PC-9 (cell line): ENCODE results near the gene CACNB1. TPM values are rescaled to one million over a fixed set of nuclear protein-coding genes. Genes with fewer than 3 reads are reported as not detected.
A peak's percentile ranks its signal among the peaks of the same experiment; 100 is the strongest.

Experiments used
- BruUV-seq: library from RNA; stranded (reverse); fragments of 400-500 nt; replicated peaks from 2 replicates; lab custom pipeline; 2021; lab: Mats Ljungman, UMichigan
- CTCF ChIA-PET: fragments of 300-600 bp; sonication (Branson Sonifier 250); formaldehyde crosslinking; loops from one replicate; lab custom pipeline; 2022; ENCODE audit warnings: antibody characterized with exemption; lab: Charles Lee
- POLR2A ChIA-PET: fragments of 300-600 bp; sonication (Branson Sonifier 250); formaldehyde crosslinking; loops from one replicate; lab custom pipeline; 2022; ENCODE audit warnings: antibody characterized with exemption; ENCODE audit not compliant: unreplicated experiment; lab: Charles Lee
- DNase-seq, 2 experiments: peaks; one replicate each; pipeline versions ENCODE4 v3.0.0 to v3.0.0-alpha.2; 2015 to 2022; ENCODE audit warnings: mixed read lengths in 1 of 2
- H2AFZ ChIP-seq: fragments of 200-600 bp; sonication (generic); 2 replicates; pipeline ENCODE4 v1.8.1; 2017; ENCODE audit warnings: antibody characterized with exemption
- H3F3A ChIP-seq: fragments of 200-600 bp; sonication (generic); 2 replicates; pipeline ENCODE4 v1.8.1; 2017; ENCODE audit warnings: antibody characterized with exemption, mild to moderate bottlenecking, low read depth; ENCODE audit not compliant: insufficient read depth
- H3K27ac ChIP-seq: fragments of 200-600 bp; sonication (generic); 2 replicates; pipeline ENCODE4 v1.6.1; 2016; ENCODE audit warnings: mixed run types
- H3K27me3 ChIP-seq: fragments of 200-600 bp; sonication (generic); 2 replicates; pipeline ENCODE4 v1.6.1; 2016; ENCODE audit warnings: low read depth, mixed run types; ENCODE audit not compliant: insufficient read depth
- H3K36me3 ChIP-seq: fragments of 200-600 bp; sonication (generic); 2 replicates; pipeline ENCODE4 v1.6.1; 2016; ENCODE audit warnings: low read depth, mixed run types
- H3K4me1 ChIP-seq: fragments of 200-600 bp; sonication (generic); replicated peaks from 2 replicates; pipeline ENCODE4 v1.6.1; 2016; ENCODE audit warnings: mixed run types; ENCODE audit not compliant: insufficient read depth
- H3K4me2 ChIP-seq: fragments of 200-600 bp; sonication (generic); 2 replicates; pipeline ENCODE4 v1.6.1; 2017; ENCODE audit warnings: mixed run types
- H3K4me3 ChIP-seq: fragments of 200-600 bp; sonication (generic); 2 replicates; pipeline ENCODE4 v1.6.1; 2016; ENCODE audit warnings: mixed run types
- H3K79me2 ChIP-seq: fragments of 200-600 bp; sonication (generic); 2 replicates; pipeline ENCODE4 v1.6.1; 2017; ENCODE audit warnings: low read depth, mixed run types
- H3K9me2 ChIP-seq: fragments of 200-600 bp; sonication (generic); 2 replicates; pipeline ENCODE4 v1.8.1; 2017; ENCODE audit warnings: mild to moderate bottlenecking; ENCODE audit not compliant: insufficient read depth
- H3K9me3 ChIP-seq: fragments of 200-600 bp; sonication (generic); 2 replicates; pipeline ENCODE4 v1.8.1; 2016; ENCODE audit warnings: low read depth; ENCODE audit not compliant: insufficient read depth
- H4K20me1 ChIP-seq: fragments of 200-600 bp; sonication (generic); 2 replicates; pipeline ENCODE4 v1.8.1; 2017; ENCODE audit not compliant: insufficient read depth
- CTCF ChIP-seq: fragments of 200-600 bp; sonication (generic); conservative IDR thresholded peaks from 2 replicates; pipeline ENCODE4 v1.6.1; 2017; ENCODE audit warnings: mixed run types, antibody characterized with exemption, mild to moderate bottlenecking, moderate library complexity
- EZH2 ChIP-seq: fragments of 200-600 bp; sonication (generic); IDR thresholded peaks from 2 replicates; pipeline ENCODE4 v1.8.0; 2017; ENCODE audit warnings: antibody characterized with exemption, low read depth
- intact Hi-C: fragments of 100-400 bp; cut with micrococcal nuclease; formaldehyde crosslinking; loops from one replicate; pipeline ENCODE4 v1.10.0; 2022; ENCODE audit not compliant: unreplicated experiment
- total RNA-seq: library from RNA; stranded (reverse); gene quantifications from 2 replicates; pipeline ENCODE4 v1.2.3, GENCODE V29; 2021

CACNB1 gene
- total RNA-seq, 1 experiment from 2014 or later = 21.4 TPM

DNA sequence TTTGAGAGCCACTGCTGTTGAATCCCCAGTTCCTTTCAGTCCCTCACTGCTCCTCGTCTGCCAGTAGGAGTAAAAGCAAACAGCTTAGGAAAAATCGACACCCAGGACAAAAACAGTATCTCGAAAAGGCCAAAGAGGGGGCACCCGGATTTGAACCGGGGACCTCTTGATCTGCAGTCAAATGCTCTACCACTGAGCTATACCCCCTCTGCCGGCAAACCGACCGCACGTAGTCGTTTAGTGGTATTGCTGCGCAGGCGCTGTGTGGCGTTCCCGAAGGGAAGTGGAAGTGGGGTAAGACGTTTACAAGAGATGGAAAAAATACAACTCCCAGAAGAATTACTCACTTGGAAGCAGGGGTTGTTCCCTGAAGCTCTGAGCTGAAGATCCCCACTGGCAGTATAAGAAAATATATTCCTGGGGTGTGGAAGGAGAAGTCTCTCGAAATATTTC lies 43.8 kb downstream of the CACNB1 start:
- ChIA-PET CTCF (interaction anchor here (0.6 to 4.3 kb wide), 7 partner anchors 9 to 286 kb away, joined by 3 to 62 read pairs (median 5); no protein-coding TSS in a partner anchor), POLR2A (interaction anchor here (0.6 to 0.9 kb wide), 4 partner anchors 46 to 596 kb away, joined by 3 to 7 read pairs (median 4); partner anchors contain the start of genes PGAP3 and RPL19)
- intact Hi-C loops = loop anchor here (1.0 to 5.0 kb wide), 8 partner anchors 84 to 476 kb away; no protein-coding TSS in a partner anchor
- no peak overlapping the region for H3K27ac ChIP-seq
- H3K9me2 ChIP-seq = no peaks in the 10 kb centered on the region
- peak overlapping the region; percentile 81 for H2AFZ ChIP-seq
- H4K20me1 ChIP-seq = no peaks in the 10 kb centered on the region
- H3F3A ChIP-seq = peaks cover 15% of the 10 kb centered on the region; the same call in 1 of the 2 replicates
- peak overlapping the region; percentile 73 for H3K4me3 ChIP-seq
- peaks cover 8% of the 10 kb centered on the region for H3K4me1 ChIP-seq
- peak; percentile 79 to 85 for DNase-seq
- peak overlapping the region; percentile 77 for H3K4me2 ChIP-seq
- BruUV-seq = no TSS peak
- no peaks in the 10 kb centered on the region for H3K9me3 ChIP-seq
- TF ChIP-seq EZH2 = no peak
- no peak for TF ChIP-seq CTCF
- no peaks in the 10 kb centered on the region for H3K79me2 ChIP-seq
- no peaks in the 10 kb centered on the region for H3K36me3 ChIP-seq
- H3K27me3 ChIP-seq = no peaks in the 10 kb centered on the region

DNA sequence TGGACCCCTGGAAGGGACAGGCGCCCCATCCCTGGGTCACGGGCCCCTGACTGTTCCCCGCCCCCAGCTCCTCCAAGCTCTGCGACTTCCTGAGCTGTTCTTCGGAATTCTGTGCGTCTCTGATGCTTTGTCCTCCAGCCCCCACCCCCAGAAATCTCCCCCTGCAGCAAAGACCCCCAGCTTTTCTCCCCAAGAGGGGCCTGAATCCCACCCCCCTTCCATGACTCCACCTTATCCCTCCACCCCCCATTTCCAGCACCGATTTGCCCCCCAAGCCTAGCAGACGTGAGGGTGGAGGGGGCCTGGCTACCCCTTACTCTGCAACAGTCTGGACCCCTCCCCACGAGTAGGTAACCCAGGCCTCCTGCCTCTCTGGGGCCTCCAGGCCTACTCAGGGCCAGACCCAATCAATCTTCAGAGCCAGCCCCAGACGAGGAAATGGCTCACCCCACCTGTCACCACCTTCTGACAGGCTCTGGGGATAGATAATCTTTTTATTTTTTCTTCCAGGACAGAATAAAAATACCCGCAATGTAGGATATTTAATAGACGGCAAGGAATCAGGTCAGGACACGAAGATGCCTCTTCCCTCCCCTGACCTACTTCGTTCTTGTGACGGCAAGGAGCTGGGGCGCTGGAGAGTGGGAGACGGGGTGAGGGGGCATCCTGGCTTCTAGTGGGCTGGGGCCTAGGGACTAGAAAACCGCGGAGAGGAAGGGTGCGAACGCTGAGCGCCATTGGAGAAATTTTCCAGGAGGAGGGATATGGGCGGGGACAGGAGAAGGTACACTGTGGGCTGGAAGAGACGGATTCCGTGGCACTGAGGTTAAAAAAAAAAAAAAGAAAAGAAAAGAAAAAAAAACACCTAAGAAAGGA lies 45.3 kb downstream of the CACNB1 start:
- no TSS peak for BruUV-seq
- H3K9me2 ChIP-seq = no peaks in the 10 kb centered on the region
- ChIA-PET POLR2A (interaction anchor here (0.6 to 0.7 kb wide), 4 partner anchors 13 to 608 kb away, joined by 5 to 8 read pairs (median 6); no protein-coding TSS in a partner anchor), CTCF (interaction anchor here (0.6 to 4.3 kb wide), 10 partner anchors 8 to 252 kb away, joined by 3 to 62 read pairs (median 4); partner anchors contain the start of gene FBXO47)
- H3K4me3 ChIP-seq = peak overlapping the region; percentile 73
- H3K4me2 ChIP-seq = peak overlapping the region; percentile 77
- intact Hi-C loops = loop anchor here (2.0 to 5.0 kb wide), 5 partner anchors 90 to 475 kb away; no protein-coding TSS in a partner anchor
- H4K20me1 ChIP-seq = no peaks in the 10 kb centered on the region
- H3K36me3 ChIP-seq = no peaks in the 10 kb centered on the region
- peak overlapping the region; percentile 62 for H2AFZ ChIP-seq
- DNase-seq = no peak
- H3K27ac ChIP-seq = no peak overlapping the region
- peaks cover 8% of the 10 kb centered on the region for H3K4me1 ChIP-seq
- H3K27me3 ChIP-seq = no peaks in the 10 kb centered on the region
- TF ChIP-seq EZH2 (no peak), CTCF (no peak)
- no peaks in the 10 kb centered on the region for H3K9me3 ChIP-seq
- H3K79me2 ChIP-seq = no peaks in the 10 kb centered on the region
- H3F3A ChIP-seq = peaks cover 15% of the 10 kb centered on the region; the same call in 1 of the 2 replicates
